HepG2 (cell line): ENCODE data around the gene ZNF343. TPM values are rescaled to one million over a fixed set of nuclear protein-coding genes. Genes with fewer than 3 reads are reported as not detected.

ENCODE experiments used
- AKAP8 ChIP-seq: sonication (generic); formaldehyde crosslinking; IDR thresholded peaks from 2 replicates; pipeline ENCODE4 v1.5.1; 2020; ENCODE audit warnings: mild to moderate bottlenecking, missing genetic modification reagents
- BHLHE40 ChIP-seq: IDR thresholded peaks from 2 replicates; pipeline ENCODE4 v1.6.1; 2011; ENCODE audit warnings: low read length, improper control_type of control experiment
- GABPA ChIP-seq, 2 experiments: IDR thresholded peaks; 2 replicates each; pipeline ENCODE4 v1.6.1; 2011 to 2016; ENCODE audit warnings: low read depth in 2 of 2, low read length in 1 of 2, missing biosample characterization in 1 of 2, missing genetic modification characterization in 1 of 2
- KLF16 ChIP-seq, 2 experiments: sonication (generic) in 1 of 2; formaldehyde crosslinking in 1 of 2; IDR thresholded peaks; 2 replicates each; pipeline versions ENCODE4 v1.6.1 to v1.8.0; 2016 to 2023; ENCODE audit warnings: missing genetic modification reagents in 2 of 2, missing compliant biosample characterization in 1 of 2
- MED8 ChIP-seq: sonication (generic); formaldehyde crosslinking; IDR thresholded peaks from 2 replicates; pipeline ENCODE4 v1.8.1; 2023; ENCODE audit warnings: mild to moderate bottlenecking, missing genetic modification reagents; ENCODE audit not compliant: insufficient replicate concordance
- NR2F1 ChIP-seq, 2 experiments: fragments of 450-650 bp in 1 of 2; formaldehyde crosslinking in 1 of 2; IDR thresholded peaks; 2 replicates each; pipeline versions ENCODE4 v1.5.0 to v1.6.1; 2016 to 2020; ENCODE audit warnings: mild to moderate bottlenecking in 1 of 2, missing compliant biosample characterization in 1 of 2, missing genetic modification reagents in 1 of 2, moderate library complexity in 1 of 2
- NR3C1 ChIP-seq: sonication (generic); formaldehyde crosslinking; IDR thresholded peaks from 2 replicates; pipeline ENCODE4 v1.4.0; 2020; ENCODE audit warnings: missing genetic modification reagents
- THYN1 ChIP-seq: sonication (generic); formaldehyde crosslinking; IDR thresholded peaks from 2 replicates; pipeline ENCODE4 v1.8.1; 2023; ENCODE audit warnings: low read depth, mild to moderate bottlenecking, moderate library complexity, missing genetic modification reagents, borderline replicate concordance
- ZKSCAN1 ChIP-seq: fragments of 150-350 bp; IDR thresholded peaks from 2 replicates; pipeline ENCODE4 v1.6.1; 2014; ENCODE audit warnings: low read length
- ZNF232 ChIP-seq: sonication (generic); formaldehyde crosslinking; IDR thresholded peaks from 2 replicates; pipeline ENCODE4 v1.4.0; 2020; ENCODE audit warnings: missing genetic modification reagents, borderline replicate concordance
- ZNF468 ChIP-seq: sonication (generic); formaldehyde crosslinking; IDR thresholded peaks from 2 replicates; pipeline ENCODE4 v1.8.0; 2022; ENCODE audit warnings: mild to moderate bottlenecking, moderate library complexity, missing genetic modification reagents
- ZNF672 ChIP-seq: sonication (generic); formaldehyde crosslinking; IDR thresholded peaks from 2 replicates; pipeline ENCODE4 v1.8.1; 2022; ENCODE audit warnings: missing genetic modification reagents
- ZNF737 ChIP-seq: sonication (generic); formaldehyde crosslinking; IDR thresholded peaks from 2 replicates; pipeline ENCODE4 v1.5.0; 2020; ENCODE audit warnings: missing genetic modification reagents, mild to moderate bottlenecking, borderline replicate concordance
- ZNF788 ChIP-seq: sonication (generic); formaldehyde crosslinking; IDR thresholded peaks from 2 replicates; pipeline ENCODE4 v1.5.0; 2020; ENCODE audit warnings: mild to moderate bottlenecking, missing genetic modification reagents, borderline replicate concordance
- ZNF879 ChIP-seq: sonication (generic); formaldehyde crosslinking; IDR thresholded peaks from 2 replicates; pipeline ENCODE4 v1.8.1; 2023; ENCODE audit warnings: missing genetic modification reagents
- polyA plus RNA-seq, 8 experiments: library from polyadenylated mRNA; depleted of rRNA in 3 of 8; stranded (reverse) in 7 of 8; unstranded in 1 of 8; fragments of >200 nt; fragmentation: Illumina TruSeq in 4 of 8; extraction: Trizol in 4 of 8; gene quantifications; 2 replicates each; pipeline versions ENCODE4 v1.2.1 to v1.2.3, GENCODE V29; 2011 to 2016; ENCODE audit warnings: low read depth in 4 of 8, missing spikeins in 1 of 8, mixed read lengths in 1 of 8; ENCODE audit not compliant: insufficient read depth in 1 of 8
- total RNA-seq, 5 experiments: library from RNA; depleted of rRNA; stranded (reverse); fragments of >200 nt; fragmentation: Illumina TruSeq; extraction: Trizol; gene quantifications; 2 replicates each; pipeline ENCODE4 v1.2.3, GENCODE V29; 2016; ENCODE audit warnings: low read depth in 1 of 5
- TF ChIP-seq, protein P1 (sequence below): IDR thresholded peaks from 2 replicates; pipeline ENCODE4 v1.6.1; 2016; ENCODE audit warnings: low read depth, missing genetic modification reagents, missing compliant biosample characterization
- TF ChIP-seq, protein P2 (sequence below): sonication (generic); formaldehyde crosslinking; IDR thresholded peaks from 2 replicates; pipeline ENCODE4 v1.4.0; 2020; ENCODE audit warnings: missing genetic modification reagents
- TF ChIP-seq, protein P3 (sequence below): sonication (generic); formaldehyde crosslinking; IDR thresholded peaks from 2 replicates; pipeline ENCODE4 v1.8.0; 2022; ENCODE audit warnings: missing genetic modification reagents, low read depth, mild to moderate bottlenecking, borderline replicate concordance
- TF ChIP-seq, protein P4 (sequence below): sonication (generic); formaldehyde crosslinking; IDR thresholded peaks from 2 replicates; pipeline ENCODE4 v1.8.0; 2022; ENCODE audit warnings: low read depth, missing genetic modification reagents

ZNF343 gene
- total and polyA plus RNA-seq, 2 of the 13 experiments (the other 11 are each of a cell fraction or from before 2014, with no cell fraction given): 16.4 to 22.1 TPM

DNA sequence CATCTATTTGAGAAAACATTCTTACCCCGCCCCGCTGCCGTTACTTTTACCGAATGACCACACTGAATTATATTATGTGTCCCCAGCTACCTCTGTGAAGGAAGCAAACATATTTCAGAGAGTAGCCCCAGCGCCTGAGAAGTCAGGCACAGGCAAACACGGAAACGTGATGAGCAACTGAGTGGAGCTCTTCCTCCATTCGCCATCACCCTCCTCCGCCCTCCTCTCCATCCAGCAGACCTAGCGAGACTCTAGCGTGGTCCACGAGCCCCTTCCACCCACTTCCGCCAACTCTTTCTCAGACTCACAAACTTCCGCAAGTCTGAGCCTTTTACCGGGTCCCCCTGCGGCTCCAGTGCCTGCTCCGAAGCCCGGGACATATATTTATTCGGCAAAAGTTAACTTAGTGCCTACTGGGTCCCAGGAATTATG is 38.7 kb downstream of the ZNF343 start (continued):
- TF ChIP-seq, protein P1, sequence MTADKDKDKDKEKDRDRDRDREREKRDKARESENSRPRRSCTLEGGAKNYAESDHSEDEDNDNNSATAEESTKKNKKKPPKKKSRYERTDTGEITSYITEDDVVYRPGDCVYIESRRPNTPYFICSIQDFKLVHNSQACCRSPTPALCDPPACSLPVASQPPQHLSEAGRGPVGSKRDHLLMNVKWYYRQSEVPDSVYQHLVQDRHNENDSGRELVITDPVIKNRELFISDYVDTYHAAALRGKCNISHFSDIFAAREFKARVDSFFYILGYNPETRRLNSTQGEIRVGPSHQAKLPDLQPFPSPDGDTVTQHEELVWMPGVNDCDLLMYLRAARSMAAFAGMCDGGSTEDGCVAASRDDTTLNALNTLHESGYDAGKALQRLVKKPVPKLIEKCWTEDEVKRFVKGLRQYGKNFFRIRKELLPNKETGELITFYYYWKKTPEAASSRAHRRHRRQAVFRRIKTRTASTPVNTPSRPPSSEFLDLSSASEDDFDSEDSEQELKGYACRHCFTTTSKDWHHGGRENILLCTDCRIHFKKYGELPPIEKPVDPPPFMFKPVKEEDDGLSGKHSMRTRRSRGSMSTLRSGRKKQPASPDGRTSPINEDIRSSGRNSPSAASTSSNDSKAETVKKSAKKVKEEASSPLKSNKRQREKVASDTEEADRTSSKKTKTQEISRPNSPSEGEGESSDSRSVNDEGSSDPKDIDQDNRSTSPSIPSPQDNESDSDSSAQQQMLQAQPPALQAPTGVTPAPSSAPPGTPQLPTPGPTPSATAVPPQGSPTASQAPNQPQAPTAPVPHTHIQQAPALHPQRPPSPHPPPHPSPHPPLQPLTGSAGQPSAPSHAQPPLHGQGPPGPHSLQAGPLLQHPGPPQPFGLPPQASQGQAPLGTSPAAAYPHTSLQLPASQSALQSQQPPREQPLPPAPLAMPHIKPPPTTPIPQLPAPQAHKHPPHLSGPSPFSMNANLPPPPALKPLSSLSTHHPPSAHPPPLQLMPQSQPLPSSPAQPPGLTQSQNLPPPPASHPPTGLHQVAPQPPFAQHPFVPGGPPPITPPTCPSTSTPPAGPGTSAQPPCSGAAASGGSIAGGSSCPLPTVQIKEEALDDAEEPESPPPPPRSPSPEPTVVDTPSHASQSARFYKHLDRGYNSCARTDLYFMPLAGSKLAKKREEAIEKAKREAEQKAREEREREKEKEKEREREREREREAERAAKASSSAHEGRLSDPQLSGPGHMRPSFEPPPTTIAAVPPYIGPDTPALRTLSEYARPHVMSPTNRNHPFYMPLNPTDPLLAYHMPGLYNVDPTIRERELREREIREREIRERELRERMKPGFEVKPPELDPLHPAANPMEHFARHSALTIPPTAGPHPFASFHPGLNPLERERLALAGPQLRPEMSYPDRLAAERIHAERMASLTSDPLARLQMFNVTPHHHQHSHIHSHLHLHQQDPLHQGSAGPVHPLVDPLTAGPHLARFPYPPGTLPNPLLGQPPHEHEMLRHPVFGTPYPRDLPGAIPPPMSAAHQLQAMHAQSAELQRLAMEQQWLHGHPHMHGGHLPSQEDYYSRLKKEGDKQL (CRISPR knock-in tag): no peak
- TF ChIP-seq ZNF232 (CRISPR knock-in tag) (no peak), ZNF468 (CRISPR knock-in tag) (no peak), MED8 (CRISPR knock-in tag) (peak; percentile 26), BHLHE40 (peak; percentile 49; the same call in 1 of the 2 replicates), GABPA (IDR thresholded peaks at IDR 0.05; ENCODE audit: low read depth, low read length) (peak; percentile 28; the same call in 1 of the 2 replicates), GABPA (CRISPR knock-in tag; IDR thresholded peaks at IDR 0.05; ENCODE audit: low read depth) (no peak), ZNF788 (CRISPR knock-in tag) (no peak), NR3C1 (no peak), KLF16 (CRISPR knock-in tag; IDR thresholded peaks at IDR 0.05) (no peak), ZNF672 (CRISPR knock-in tag) (no peak), ZNF737 (CRISPR knock-in tag) (no peak), AKAP8 (CRISPR knock-in tag) (no peak), THYN1 (CRISPR knock-in tag) (no peak), ZKSCAN1 (no peak), NR2F1 (CRISPR knock-in tag; IDR thresholded peaks at IDR 0.05) (no peak), ZNF879 (CRISPR knock-in tag) (no peak)
- TF ChIP-seq, protein P2, sequence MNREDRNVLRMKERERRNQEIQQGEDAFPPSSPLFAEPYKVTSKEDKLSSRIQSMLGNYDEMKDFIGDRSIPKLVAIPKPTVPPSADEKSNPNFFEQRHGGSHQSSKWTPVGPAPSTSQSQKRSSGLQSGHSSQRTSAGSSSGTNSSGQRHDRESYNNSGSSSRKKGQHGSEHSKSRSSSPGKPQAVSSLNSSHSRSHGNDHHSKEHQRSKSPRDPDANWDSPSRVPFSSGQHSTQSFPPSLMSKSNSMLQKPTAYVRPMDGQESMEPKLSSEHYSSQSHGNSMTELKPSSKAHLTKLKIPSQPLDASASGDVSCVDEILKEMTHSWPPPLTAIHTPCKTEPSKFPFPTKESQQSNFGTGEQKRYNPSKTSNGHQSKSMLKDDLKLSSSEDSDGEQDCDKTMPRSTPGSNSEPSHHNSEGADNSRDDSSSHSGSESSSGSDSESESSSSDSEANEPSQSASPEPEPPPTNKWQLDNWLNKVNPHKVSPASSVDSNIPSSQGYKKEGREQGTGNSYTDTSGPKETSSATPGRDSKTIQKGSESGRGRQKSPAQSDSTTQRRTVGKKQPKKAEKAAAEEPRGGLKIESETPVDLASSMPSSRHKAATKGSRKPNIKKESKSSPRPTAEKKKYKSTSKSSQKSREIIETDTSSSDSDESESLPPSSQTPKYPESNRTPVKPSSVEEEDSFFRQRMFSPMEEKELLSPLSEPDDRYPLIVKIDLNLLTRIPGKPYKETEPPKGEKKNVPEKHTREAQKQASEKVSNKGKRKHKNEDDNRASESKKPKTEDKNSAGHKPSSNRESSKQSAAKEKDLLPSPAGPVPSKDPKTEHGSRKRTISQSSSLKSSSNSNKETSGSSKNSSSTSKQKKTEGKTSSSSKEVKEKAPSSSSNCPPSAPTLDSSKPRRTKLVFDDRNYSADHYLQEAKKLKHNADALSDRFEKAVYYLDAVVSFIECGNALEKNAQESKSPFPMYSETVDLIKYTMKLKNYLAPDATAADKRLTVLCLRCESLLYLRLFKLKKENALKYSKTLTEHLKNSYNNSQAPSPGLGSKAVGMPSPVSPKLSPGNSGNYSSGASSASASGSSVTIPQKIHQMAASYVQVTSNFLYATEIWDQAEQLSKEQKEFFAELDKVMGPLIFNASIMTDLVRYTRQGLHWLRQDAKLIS (CRISPR knock-in tag): no peak
- TF ChIP-seq, protein P3, sequence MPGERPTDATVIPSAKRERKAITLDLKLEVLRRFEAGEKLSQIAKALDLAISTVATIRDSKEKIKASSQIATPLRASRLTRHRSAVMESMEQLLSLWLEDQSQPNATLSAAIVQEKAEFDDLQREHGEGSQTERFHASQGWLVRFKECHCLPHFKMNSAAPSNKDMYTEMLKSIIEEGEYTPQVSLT: 0 out of 2 replicates have a peak, but pooled peaks have one; percentile 68
- TF ChIP-seq, protein P4, sequence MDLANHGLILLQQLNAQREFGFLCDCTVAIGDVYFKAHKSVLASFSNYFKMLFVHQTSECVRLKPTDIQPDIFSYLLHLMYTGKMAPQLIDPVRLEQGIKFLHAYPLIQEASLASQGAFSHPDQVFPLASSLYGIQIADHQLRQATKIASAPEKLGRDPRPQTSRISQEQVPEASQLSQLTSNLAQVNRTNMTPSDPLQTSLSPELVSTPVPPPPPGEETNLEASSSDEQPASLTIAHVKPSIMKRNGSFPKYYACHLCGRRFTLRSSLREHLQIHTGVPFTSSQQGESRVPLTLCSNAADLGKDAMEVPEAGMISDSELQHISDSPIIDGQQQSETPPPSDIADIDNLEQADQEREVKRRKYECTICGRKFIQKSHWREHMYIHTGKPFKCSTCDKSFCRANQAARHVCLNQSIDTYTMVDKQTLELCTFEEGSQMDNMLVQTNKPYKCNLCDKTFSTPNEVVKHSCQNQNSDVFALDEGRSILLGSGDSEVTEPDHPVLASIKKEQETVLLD (CRISPR knock-in tag): no peak
